ENCODE results near the gene OPRL1.
A peak's percentile ranks its signal among the peaks of the same experiment; 100 is the strongest.

DNA sequence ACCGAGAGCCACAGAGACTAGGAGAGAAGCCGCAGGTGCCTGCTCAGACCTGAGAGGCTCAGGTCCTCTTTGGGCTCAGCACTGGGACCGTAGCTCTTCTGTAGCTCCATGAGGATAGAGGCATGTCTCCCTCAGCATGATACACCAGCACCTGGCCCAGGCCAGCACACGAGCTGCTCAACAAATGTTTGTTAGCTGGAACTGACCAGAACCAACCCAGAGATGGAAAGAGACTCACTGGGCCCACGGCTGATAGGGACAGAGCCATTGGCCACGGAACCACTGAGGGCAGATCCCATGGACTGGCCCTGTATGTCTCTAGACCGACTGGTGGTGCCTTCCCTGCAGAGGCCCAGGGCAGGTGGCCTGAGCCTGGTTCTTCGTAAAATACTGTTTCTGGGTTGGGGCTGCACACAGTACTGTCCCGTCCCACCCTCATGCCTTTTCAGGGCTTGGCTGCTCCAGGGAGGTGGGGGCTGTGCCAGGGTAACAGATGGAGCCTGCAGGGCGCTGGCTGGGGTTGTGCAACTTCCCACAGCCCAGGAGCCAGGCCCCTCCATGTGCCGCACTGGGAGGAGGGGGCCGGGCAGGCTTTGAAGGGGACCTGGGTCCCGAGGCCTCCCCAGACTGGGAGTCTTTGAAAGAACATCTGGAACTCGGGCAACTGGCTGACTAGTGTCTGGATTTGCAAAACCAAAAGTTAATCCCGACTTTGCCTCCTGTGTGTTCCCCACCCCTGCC is 38.7 kb upstream of the OPRL1 start:
- no peak for TF ChIP-seq CTCF (conservative IDR thresholded peaks at IDR 0.05 in 1 of 2, IDR thresholded peaks at IDR 0.05 in 1 of 2; ENCODE audit: low read depth in 1 of 2, low read length in 2 of 2)
- peak; percentile 83 for TF ChIP-seq EZH2 (IDR thresholded peaks at IDR 0.05; ENCODE audit: low read length, missing control alignments)
